Measurements from ENCODE around the gene LBHD2.

Gene LBHD2

GRCh38 chr14:103101963-103102688 is 18.1 kb downstream of the LBHD2 start:
- H2BK15ac ChIP-seq (ENCODE audit: low read length), result peak overlapping the region; percentile 67
- H3K9ac ChIP-seq (ENCODE audit: low read depth, low read length, poor library complexity), result peak overlapping the region; percentile 55
- H2AFZ ChIP-seq (ENCODE audit: low read length), result no peak overlapping the region
- H2BK5ac ChIP-seq (ENCODE audit: low read length), result no peak overlapping the region
- peak overlapping the region in 1 of 2 donors; percentile 29 for H3K4me3 ChIP-seq (ENCODE audit: low read length in 2 of 2)
- H3K23ac ChIP-seq (ENCODE audit: low read depth, low read length, poor library complexity), result no peak overlapping the region
- no peaks in the 10 kb centered on the region for H3K79me1 ChIP-seq (ENCODE audit: low read depth, low read length)
- WGBS, 2 donors (ENCODE audit: extremely low coverage in 2 of 2, insufficient read length in 2 of 2, insufficient replicate concordance in 1 of 2), result no CpG with 5 or more reads among the region's 85 CpGs
- H2BK120ac ChIP-seq (ENCODE audit: low read depth, low read length), result peak overlapping the region; percentile 4
- H3K4me2 ChIP-seq (ENCODE audit: insufficient read depth, low read length, poor library complexity, severe bottlenecking), result no peak overlapping the region
- H2BK12ac ChIP-seq (ENCODE audit: low read length), result peak overlapping the region; percentile 93
- H4K8ac ChIP-seq (ENCODE audit: low read depth, low read length), result no peak overlapping the region
- H3K4me1 ChIP-seq (ENCODE audit: control insufficient read depth in 2 of 2, insufficient read depth in 1 of 2, low read depth in 1 of 2, low read length in 2 of 2), result peaks cover 5 to 15% of the 10 kb centered on the region in 2 donors
- H3K18ac ChIP-seq (ENCODE audit: low read length), result peak overlapping the region; percentile 58
- H3K36me3 ChIP-seq (replicated peaks in 1 of 2; ENCODE audit: control insufficient read depth in 2 of 2, insufficient read depth in 2 of 2, low read length in 2 of 2), result no peaks in the 10 kb centered on the region
- peak overlapping the region; percentile 19 for H2AK5ac ChIP-seq (ENCODE audit: low read depth, low read length)
- no peak overlapping the region for H3K14ac ChIP-seq (ENCODE audit: low read length)
- no peak overlapping the region for H4K91ac ChIP-seq (ENCODE audit: low read depth, low read length, poor library complexity)
- H3K4ac ChIP-seq (ENCODE audit: low read length), result no peak overlapping the region
- DNase-seq (ENCODE audit: low spot score), result no peak
- H3K27ac ChIP-seq (replicated peaks; ENCODE audit: low read length), result no peak overlapping the region
- H3K27me3 ChIP-seq (ENCODE audit: control insufficient read depth in 3 of 3, insufficient read depth in 3 of 3, low read depth in 1 of 3, low read length in 3 of 3), result peaks cover 6 to 40% (median 40%) of the 10 kb centered on the region in 3 experiments
- H3K9me3 ChIP-seq (replicated peaks in 1 of 2; ENCODE audit: control insufficient read depth in 2 of 2, insufficient read depth in 1 of 2, low read depth in 1 of 2, low read length in 2 of 2), result no peaks in the 10 kb centered on the region

- no peaks in the 10 kb centered on the region for H3K9me3 ChIP-seq (replicated peaks in 1 of 2; ENCODE audit: control insufficient read depth in 2 of 2, insufficient read depth in 1 of 2, low read depth in 1 of 2, low read length in 2 of 2)
- peaks cover 5 to 15% of the 10 kb centered on the region in 2 donors for H3K4me1 ChIP-seq (ENCODE audit: control insufficient read depth in 2 of 2, insufficient read depth in 1 of 2, low read depth in 1 of 2, low read length in 2 of 2)
- peaks cover 6 to 40% (median 36%) of the 10 kb centered on the region in 3 experiments for H3K27me3 ChIP-seq (ENCODE audit: control insufficient read depth in 3 of 3, insufficient read depth in 3 of 3, low read depth in 1 of 3, low read length in 3 of 3)
- H3K9ac ChIP-seq (ENCODE audit: low read depth, low read length, poor library complexity), result peak overlapping the region; percentile 55
- H3K18ac ChIP-seq (ENCODE audit: low read length), result peak overlapping the region; percentile 58
- no peak overlapping the region for H3K4me2 ChIP-seq (ENCODE audit: insufficient read depth, low read length, poor library complexity, severe bottlenecking)
- no peak overlapping the region for H3K23ac ChIP-seq (ENCODE audit: low read depth, low read length, poor library complexity)
- H3K36me3 ChIP-seq (replicated peaks in 1 of 2; ENCODE audit: control insufficient read depth in 2 of 2, insufficient read depth in 2 of 2, low read length in 2 of 2), result no peaks in the 10 kb centered on the region
- DNase-seq (ENCODE audit: low spot score), result no peak
- H3K4ac ChIP-seq (ENCODE audit: low read length), result no peak overlapping the region
- H4K8ac ChIP-seq (ENCODE audit: low read depth, low read length), result no peak overlapping the region
- peak overlapping the region; percentile 19 for H2AK5ac ChIP-seq (ENCODE audit: low read depth, low read length)
- H2BK15ac ChIP-seq (ENCODE audit: low read length), result no peak overlapping the region
- no peak overlapping the region for H2AFZ ChIP-seq (ENCODE audit: low read length)
- H2BK12ac ChIP-seq (ENCODE audit: low read length), result no peak overlapping the region
- no peak overlapping the region for H4K91ac ChIP-seq (ENCODE audit: low read depth, low read length, poor library complexity)
- H3K27ac ChIP-seq (replicated peaks; ENCODE audit: low read length), result no peak overlapping the region
- no peak overlapping the region for H3K4me3 ChIP-seq (ENCODE audit: low read length in 2 of 2)
- no peak overlapping the region for H2BK5ac ChIP-seq (ENCODE audit: low read length)
- H2BK120ac ChIP-seq (ENCODE audit: low read depth, low read length), result no peak overlapping the region
- WGBS, 2 donors (ENCODE audit: extremely low coverage in 2 of 2, insufficient read length in 2 of 2, insufficient replicate concordance in 1 of 2), result no CpG with 5 or more reads among the region's 39 CpGs
- H3K79me1 ChIP-seq (ENCODE audit: low read depth, low read length), result no peaks in the 10 kb centered on the region
- H3K14ac ChIP-seq (ENCODE audit: low read length), result no peak overlapping the region
Measured at GRCh38 chr14:103102689-103103260, 18.8 kb downstream of the LBHD2 start.

GRCh38 chr14:103103461-103104388 is 19.7 kb downstream of the LBHD2 start:
- Histone ChIP-seq H2AFZ (ENCODE audit: low read length) (peak overlapping the region; percentile 5), H2BK15ac (ENCODE audit: low read length) (no peak overlapping the region), H2BK12ac (ENCODE audit: low read length) (no peak overlapping the region), H3K9me3 (replicated peaks in 1 of 2; ENCODE audit: control insufficient read depth in 2 of 2, insufficient read depth in 1 of 2, low read depth in 1 of 2, low read length in 2 of 2) (no peaks in the 10 kb centered on the region), H2BK5ac (ENCODE audit: low read length) (peak overlapping the region; percentile 27), H3K14ac (ENCODE audit: low read length) (peak overlapping the region; percentile 76), H2BK120ac (ENCODE audit: low read depth, low read length) (no peak overlapping the region), H4K91ac (ENCODE audit: low read depth, low read length, poor library complexity) (no peak overlapping the region), H2AK5ac (ENCODE audit: low read depth, low read length) (peak overlapping the region; percentile 95), H3K36me3 (replicated peaks in 1 of 2; ENCODE audit: control insufficient read depth in 2 of 2, insufficient read depth in 2 of 2, low read length in 2 of 2) (no peaks in the 10 kb centered on the region), H4K8ac (ENCODE audit: low read depth, low read length) (no peak overlapping the region), H3K23ac (ENCODE audit: low read depth, low read length, poor library complexity) (peak overlapping the region; percentile 46), H3K27me3 (ENCODE audit: control insufficient read depth in 3 of 3, insufficient read depth in 3 of 3, low read depth in 1 of 3, low read length in 3 of 3) (peaks cover 6 to 40% (median 33%) of the 10 kb centered on the region in 3 experiments), H3K4me1 (ENCODE audit: control insufficient read depth in 2 of 2, insufficient read depth in 1 of 2, low read depth in 1 of 2, low read length in 2 of 2) (peaks cover 5 to 22% of the 10 kb centered on the region in 2 donors), H3K18ac (ENCODE audit: low read length) (peak overlapping the region; percentile 74), H3K27ac (replicated peaks; ENCODE audit: low read length) (no peak overlapping the region), H3K4me2 (ENCODE audit: insufficient read depth, low read length, poor library complexity, severe bottlenecking) (peak overlapping the region; percentile 23), H3K4me3 (ENCODE audit: low read length in 2 of 2) (no peak overlapping the region), H3K4ac (ENCODE audit: low read length) (no peak overlapping the region), H3K9ac (ENCODE audit: low read depth, low read length, poor library complexity) (no peak overlapping the region), H3K79me1 (ENCODE audit: low read depth, low read length) (no peaks in the 10 kb centered on the region)
- no peak for DNase-seq (ENCODE audit: low spot score)
- WGBS, 2 donors (ENCODE audit: extremely low coverage in 2 of 2, insufficient read length in 2 of 2, insufficient replicate concordance in 1 of 2), result no CpG with 5 or more reads among the region's 68 CpGs

- Histone ChIP-seq H2BK12ac (ENCODE audit: low read length) (peak overlapping the region; percentile 86), H3K4me3 (ENCODE audit: low read length in 2 of 2) (no peak overlapping the region), H4K91ac (ENCODE audit: low read depth, low read length, poor library complexity) (peak overlapping the region; percentile 69), H4K8ac (ENCODE audit: low read depth, low read length) (no peak overlapping the region), H2AK5ac (ENCODE audit: low read depth, low read length) (peak overlapping the region; percentile 95), H3K27ac (replicated peaks; ENCODE audit: low read length) (no peak overlapping the region), H2BK5ac (ENCODE audit: low read length) (no peak overlapping the region), H3K4ac (ENCODE audit: low read length) (no peak overlapping the region), H3K14ac (ENCODE audit: low read length) (no peak overlapping the region), H3K36me3 (replicated peaks in 1 of 2; ENCODE audit: control insufficient read depth in 2 of 2, insufficient read depth in 2 of 2, low read length in 2 of 2) (no peaks in the 10 kb centered on the region), H3K4me2 (ENCODE audit: insufficient read depth, low read length, poor library complexity, severe bottlenecking) (peak overlapping the region; percentile 48), H3K23ac (ENCODE audit: low read depth, low read length, poor library complexity) (peak overlapping the region; percentile 22), H3K9me3 (replicated peaks in 1 of 2; ENCODE audit: control insufficient read depth in 2 of 2, insufficient read depth in 1 of 2, low read depth in 1 of 2, low read length in 2 of 2) (no peaks in the 10 kb centered on the region), H2BK15ac (ENCODE audit: low read length) (peak overlapping the region; percentile 91), H2AFZ (ENCODE audit: low read length) (peak overlapping the region; percentile 5), H3K4me1 (ENCODE audit: control insufficient read depth in 2 of 2, insufficient read depth in 1 of 2, low read depth in 1 of 2, low read length in 2 of 2) (peaks cover 2 to 20% of the 10 kb centered on the region in 2 donors), H2BK120ac (ENCODE audit: low read depth, low read length) (peak overlapping the region; percentile 39), H3K27me3 (ENCODE audit: control insufficient read depth in 3 of 3, insufficient read depth in 3 of 3, low read depth in 1 of 3, low read length in 3 of 3) (peaks cover 6 to 40% (median 33%) of the 10 kb centered on the region in 3 experiments), H3K9ac (ENCODE audit: low read depth, low read length, poor library complexity) (no peak overlapping the region), H3K18ac (ENCODE audit: low read length) (peak overlapping the region; percentile 90), H3K79me1 (ENCODE audit: low read depth, low read length) (no peaks in the 10 kb centered on the region)
- no peak for DNase-seq (ENCODE audit: low spot score)
- WGBS, 2 donors (ENCODE audit: extremely low coverage in 2 of 2, insufficient read length in 2 of 2, insufficient replicate concordance in 1 of 2), result no CpG with 5 or more reads among the region's 20 CpGs
Measured at GRCh38 chr14:103104389-103104653, 20.3 kb downstream of the LBHD2 start.

All from neuronal stem cell (in vitro differentiated cells).